ENCODE results near the gene SLC22A4.

SLC22A4 gene

DNA sequence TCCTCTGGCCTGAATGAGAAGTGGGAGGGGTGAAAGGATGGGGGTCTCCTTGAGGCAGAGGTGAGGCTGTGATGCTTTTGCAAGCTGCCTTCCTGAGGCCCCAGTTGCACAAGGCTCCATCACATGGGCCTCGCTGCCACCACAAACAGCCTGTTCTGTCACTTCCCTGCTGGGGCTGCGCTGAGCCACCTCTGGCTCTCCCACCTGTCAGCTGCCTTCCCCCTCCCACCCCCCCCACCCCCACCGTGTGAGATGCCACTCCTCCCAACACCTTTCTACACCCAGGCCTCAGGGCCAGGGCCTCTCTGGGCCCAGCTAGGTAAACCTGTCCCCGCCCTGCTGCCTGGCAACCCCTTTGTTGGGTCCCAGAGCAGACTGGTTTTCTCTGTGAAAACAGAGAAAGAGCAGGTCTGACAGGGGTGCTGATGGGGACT, 41.2 kb upstream of the SLC22A4 start:
- TF ChIP-seq SIN3A (IDR thresholded peaks at IDR 0.05; ENCODE audit: borderline replicate concordance, insufficient read depth, low read length) (no peak), FOXP2 (optimal IDR thresholded peaks at IDR 0.05; ENCODE audit: borderline replicate concordance, extremely low read depth, extremely low read length, insufficient read depth) (no peak), TAF1 (IDR thresholded peaks at IDR 0.05; ENCODE audit: borderline replicate concordance, insufficient read depth, low read length) (no peak), POLR2AphosphoS5 (IDR thresholded peaks at IDR 0.05; ENCODE audit: low read depth, low read length) (no peak), REST (IDR thresholded peaks at IDR 0.05; ENCODE audit: insufficient read depth in 1 of 2, low read depth in 2 of 2, low read length in 2 of 2) (no peak)

DNA sequence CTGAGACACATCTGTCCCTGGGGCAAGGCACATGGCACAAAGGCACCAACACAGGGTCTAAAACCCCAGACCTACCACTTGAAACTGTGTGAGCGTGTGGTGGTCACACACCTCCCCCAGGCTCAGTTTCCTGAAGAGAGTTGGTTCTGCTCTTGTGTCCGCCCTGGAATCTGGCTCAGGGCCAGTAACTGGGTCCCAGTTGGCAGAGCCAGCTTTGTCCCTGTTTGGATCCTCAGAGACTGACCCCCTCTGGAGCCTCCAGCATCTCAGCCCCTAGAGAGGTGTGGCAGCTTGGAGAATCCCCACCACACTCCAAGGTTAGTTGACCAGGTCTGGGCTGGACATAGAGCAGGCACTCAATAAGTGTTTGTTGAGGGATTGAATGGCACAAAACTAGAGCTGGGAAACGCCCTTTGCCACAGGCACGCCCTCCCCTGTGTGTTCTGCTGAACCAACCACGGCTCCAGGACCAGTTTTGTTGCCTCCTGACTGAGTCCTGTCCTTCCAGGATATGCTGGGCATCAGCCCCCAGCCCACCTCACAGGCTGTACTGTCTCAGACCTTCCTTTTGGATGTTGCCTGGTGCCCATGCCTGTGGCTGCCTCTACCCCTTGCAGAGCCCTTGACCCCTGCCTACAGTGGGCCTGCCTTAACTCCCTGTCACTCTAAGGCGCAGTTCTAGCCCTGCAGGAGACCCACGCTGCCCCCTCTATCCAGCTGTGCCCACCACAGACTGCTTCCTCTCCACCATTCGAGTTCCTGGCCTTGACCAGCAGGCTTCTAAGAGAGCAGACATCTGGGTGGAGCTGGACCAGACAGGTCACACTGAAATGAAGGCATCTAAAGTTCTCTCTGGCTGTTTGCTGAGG, 40.5 kb upstream of the SLC22A4 start:
- no peak for TF ChIP-seq TAF1 (IDR thresholded peaks at IDR 0.05; ENCODE audit: borderline replicate concordance, insufficient read depth, low read length)
- TF ChIP-seq FOXP2 (optimal IDR thresholded peaks at IDR 0.05; ENCODE audit: borderline replicate concordance, extremely low read depth, extremely low read length, insufficient read depth) = no peak
- no peak for TF ChIP-seq REST (IDR thresholded peaks at IDR 0.05; ENCODE audit: insufficient read depth in 1 of 2, low read depth in 2 of 2, low read length in 2 of 2)
- TF ChIP-seq POLR2AphosphoS5 (IDR thresholded peaks at IDR 0.05; ENCODE audit: low read depth, low read length) = no peak
- no peak for TF ChIP-seq SIN3A (IDR thresholded peaks at IDR 0.05; ENCODE audit: borderline replicate concordance, insufficient read depth, low read length)

DNA sequence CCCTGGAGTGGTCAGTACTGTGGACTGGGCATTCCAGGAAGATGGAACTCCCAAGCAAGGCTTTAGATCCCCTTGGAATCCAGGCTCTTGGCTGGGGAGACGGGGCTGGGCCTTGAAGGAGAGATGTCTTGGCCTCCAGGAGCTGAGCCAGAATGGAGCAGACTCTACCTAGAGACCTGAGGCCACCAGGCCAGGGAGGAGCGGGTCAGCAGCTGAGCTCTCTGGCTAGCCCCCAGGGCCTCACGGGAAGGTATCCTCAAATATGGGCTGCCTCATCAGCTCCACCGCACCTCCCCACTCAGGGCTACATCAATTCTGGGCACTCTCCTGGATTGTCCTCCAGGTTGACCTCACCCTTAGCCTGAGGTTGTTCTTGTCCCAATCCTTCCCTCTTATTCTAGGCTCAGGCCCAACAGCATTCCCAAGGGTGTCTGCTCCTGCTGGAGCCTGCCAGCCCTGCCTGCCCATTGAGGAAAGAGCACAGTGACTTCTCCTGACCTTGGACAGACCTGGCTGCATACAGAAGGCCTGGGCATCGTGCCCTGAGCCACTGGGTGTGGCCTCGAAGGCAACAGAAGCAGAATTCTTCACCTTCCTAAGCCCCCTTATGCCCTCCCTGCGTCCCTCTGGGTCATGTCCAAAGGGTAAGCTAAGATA, 39.7 kb upstream of the SLC22A4 start:
- TF ChIP-seq FOXP2 (optimal IDR thresholded peaks at IDR 0.05; ENCODE audit: borderline replicate concordance, extremely low read depth, extremely low read length, insufficient read depth) = no peak

DNA sequence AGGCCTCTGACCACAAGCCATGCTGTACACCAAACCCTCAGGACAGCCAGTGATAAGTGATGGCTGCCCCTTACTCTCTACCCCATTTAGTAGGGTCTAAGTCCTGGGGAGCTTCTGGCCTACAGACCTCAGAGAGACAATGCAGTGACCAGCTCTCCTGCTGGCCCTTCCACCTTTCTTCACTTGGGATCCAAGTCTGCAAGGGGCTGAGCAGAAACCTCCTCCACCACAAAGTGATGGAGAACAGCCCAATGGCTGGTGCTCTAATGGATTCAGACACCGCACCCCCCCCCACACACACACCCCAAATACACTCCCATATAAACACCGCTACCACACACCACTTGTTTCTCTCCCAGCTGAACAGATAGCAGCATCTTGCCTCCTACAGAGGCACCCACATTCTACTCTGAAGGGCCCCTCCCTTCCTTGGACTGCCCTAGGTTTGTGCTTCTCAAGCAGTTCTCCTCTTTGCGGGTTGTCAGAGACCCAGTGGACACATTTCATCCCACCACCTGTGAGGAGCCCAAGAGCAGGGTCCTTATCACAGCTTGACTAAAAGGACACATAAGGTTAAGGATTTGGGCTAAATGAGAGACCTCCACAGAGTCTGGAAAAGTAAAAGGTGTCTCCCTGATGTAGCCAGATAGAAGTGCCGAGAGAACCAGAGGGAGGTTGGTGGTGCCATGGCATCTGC, 38.0 kb upstream of the SLC22A4 start:
- TF ChIP-seq FOXP2 (optimal IDR thresholded peaks at IDR 0.05; ENCODE audit: borderline replicate concordance, extremely low read depth, extremely low read length, insufficient read depth) (no peak), REST (IDR thresholded peaks at IDR 0.05; ENCODE audit: insufficient read depth in 1 of 2, low read depth in 2 of 2, low read length in 2 of 2) (no peak), POLR2AphosphoS5 (IDR thresholded peaks at IDR 0.05; ENCODE audit: low read depth, low read length) (no peak), SIN3A (IDR thresholded peaks at IDR 0.05; ENCODE audit: borderline replicate concordance, insufficient read depth, low read length) (no peak), TAF1 (IDR thresholded peaks at IDR 0.05; ENCODE audit: borderline replicate concordance, insufficient read depth, low read length) (no peak)

- TF ChIP-seq TAF1 (IDR thresholded peaks at IDR 0.05; ENCODE audit: borderline replicate concordance, insufficient read depth, low read length) (no peak), POLR2AphosphoS5 (IDR thresholded peaks at IDR 0.05; ENCODE audit: low read depth, low read length) (no peak), SIN3A (IDR thresholded peaks at IDR 0.05; ENCODE audit: borderline replicate concordance, insufficient read depth, low read length) (no peak), FOXP2 (optimal IDR thresholded peaks at IDR 0.05; ENCODE audit: borderline replicate concordance, extremely low read depth, extremely low read length, insufficient read depth) (no peak), REST (IDR thresholded peaks at IDR 0.05; ENCODE audit: insufficient read depth in 1 of 2, low read depth in 2 of 2, low read length in 2 of 2) (no peak)
Measured at GRCh38 chr5:132256783-132257130, 37.4 kb upstream of the SLC22A4 start.

Measured in PFSK-1 (cell line).